GM12874 (cell line): ENCODE data around the gene LYZL4.
A peak's percentile ranks its signal among the peaks of the same experiment; 100 is the strongest.

Source experiments
- TF ChIP-seq, protein P1 (sequence below): IDR thresholded peaks from 2 replicates; pipeline ENCODE4 v1.5.1; 2011; ENCODE audit warnings: low read depth, mild to moderate bottlenecking, control low read depth, low read length, moderate library complexity; ENCODE audit not compliant: insufficient read depth

LYZL4 gene

GRCh38 chr3:42446111-42447050 lies 36.0 kb upstream of the LYZL4 start:
- TF ChIP-seq, protein P1, sequence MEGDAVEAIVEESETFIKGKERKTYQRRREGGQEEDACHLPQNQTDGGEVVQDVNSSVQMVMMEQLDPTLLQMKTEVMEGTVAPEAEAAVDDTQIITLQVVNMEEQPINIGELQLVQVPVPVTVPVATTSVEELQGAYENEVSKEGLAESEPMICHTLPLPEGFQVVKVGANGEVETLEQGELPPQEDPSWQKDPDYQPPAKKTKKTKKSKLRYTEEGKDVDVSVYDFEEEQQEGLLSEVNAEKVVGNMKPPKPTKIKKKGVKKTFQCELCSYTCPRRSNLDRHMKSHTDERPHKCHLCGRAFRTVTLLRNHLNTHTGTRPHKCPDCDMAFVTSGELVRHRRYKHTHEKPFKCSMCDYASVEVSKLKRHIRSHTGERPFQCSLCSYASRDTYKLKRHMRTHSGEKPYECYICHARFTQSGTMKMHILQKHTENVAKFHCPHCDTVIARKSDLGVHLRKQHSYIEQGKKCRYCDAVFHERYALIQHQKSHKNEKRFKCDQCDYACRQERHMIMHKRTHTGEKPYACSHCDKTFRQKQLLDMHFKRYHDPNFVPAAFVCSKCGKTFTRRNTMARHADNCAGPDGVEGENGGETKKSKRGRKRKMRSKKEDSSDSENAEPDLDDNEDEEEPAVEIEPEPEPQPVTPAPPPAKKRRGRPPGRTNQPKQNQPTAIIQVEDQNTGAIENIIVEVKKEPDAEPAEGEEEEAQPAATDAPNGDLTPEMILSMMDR: no peak

GRCh38 chr3:42443819-42444436 lies 33.5 kb upstream of the LYZL4 start:
- TF ChIP-seq, protein P1: peak; percentile 93

GRCh38 chr3:42443292-42443691 lies 32.9 kb upstream of the LYZL4 start:
- TF ChIP-seq, protein P1: 0 out of 2 replicates have a peak, but pooled peaks have one; percentile 3

GRCh38 chr3:42442640-42443039 lies 32.2 kb upstream of the LYZL4 start:
- TF ChIP-seq, protein P1: no peak

DNA sequence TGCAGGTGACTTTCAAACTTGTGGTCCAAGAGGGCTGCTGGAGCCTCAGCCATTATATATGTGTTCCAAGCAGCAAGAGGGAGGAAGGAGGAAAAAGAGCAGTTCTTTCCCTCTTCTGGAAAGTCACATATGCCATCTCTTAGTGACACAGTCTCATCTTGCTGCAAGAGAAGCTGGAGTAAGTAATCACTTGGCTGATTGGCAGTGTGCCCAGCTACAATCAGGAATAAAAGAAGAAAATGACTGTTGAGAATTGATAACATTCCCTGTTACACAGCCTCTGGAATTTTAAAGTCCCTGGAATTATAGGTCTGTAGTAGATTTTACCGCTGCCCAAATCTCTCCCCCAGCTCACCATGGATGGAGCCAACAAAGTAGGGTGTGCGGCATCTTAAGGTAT lies 31.4 kb upstream of the LYZL4 start:
- TF ChIP-seq, protein P1: no peak

DNA sequence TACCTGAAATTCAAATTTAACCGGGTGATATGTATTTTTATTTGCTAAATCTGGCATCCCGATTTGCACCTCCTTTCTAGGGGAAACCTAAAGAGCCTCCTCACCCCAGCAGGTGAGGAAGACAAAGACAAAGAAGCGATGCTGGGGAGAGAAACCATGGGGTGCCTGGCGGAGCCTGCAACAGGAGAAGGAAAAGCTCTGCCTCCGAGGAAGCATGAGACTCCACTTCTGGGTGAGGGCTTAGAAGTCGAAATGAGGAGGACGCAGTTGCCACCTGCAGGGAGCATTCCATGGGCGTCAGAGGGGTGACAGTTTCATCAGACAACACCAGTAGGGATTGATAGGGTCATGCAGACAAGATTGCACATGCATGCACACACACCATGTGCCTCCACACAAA lies 30.5 kb upstream of the LYZL4 start:
- TF ChIP-seq, protein P1: no peak

- TF ChIP-seq, protein P1: no peak
Observed at GRCh38 chr3:42439261-42440115, 29.1 kb upstream of the LYZL4 start.
